Activated B cell treated with CpG ODN at 0.5 μM for 24 hours (primary cell): ENCODE measurements around the gene PRPF31. TPM values are rescaled to one million over a fixed set of nuclear protein-coding genes. Genes with fewer than 3 reads are reported as not detected.

ENCODE experiments used
- ATAC-seq: fragments of 200-7000 bp; cut with Tn5 transposase; one replicate; pipeline ENCODE4 v1.10.0; 2021; ENCODE audit warnings: low read depth, mild to moderate bottlenecking, moderate library complexity
- CTCF ChIA-PET: fragments of 350-600 bp; sonication (Branson Sonifier 250); formaldehyde crosslinking; loops from one replicate; lab custom pipeline; 2021; ENCODE audit warnings: antibody characterized with exemption; lab: Charles Lee
- POLR2A ChIA-PET: fragments of 350-600 bp; sonication (Branson Sonifier 250); formaldehyde crosslinking; loops from one replicate; lab custom pipeline; 2021; ENCODE audit warnings: antibody characterized with exemption; lab: Charles Lee
- DNase-seq: peaks from one replicate; pipeline ENCODE4 v3.0.0; 2022
- H3K27ac Mint-ChIP-seq: one replicate; pipeline ENCODE4 v1.8.0; 2020; ENCODE audit warnings: mixed read lengths
- H3K27me3 Mint-ChIP-seq: one replicate; pipeline ENCODE4 v1.8.0; 2021; ENCODE audit warnings: mixed read lengths
- H3K36me3 Mint-ChIP-seq: one replicate; pipeline ENCODE4 v1.8.0; 2021; ENCODE audit warnings: low read depth, mixed read lengths
- H3K4me1 Mint-ChIP-seq: one replicate; pipeline ENCODE4 v1.8.0; 2021; ENCODE audit warnings: mixed read lengths
- H3K4me3 Mint-ChIP-seq: one replicate; pipeline ENCODE4 v1.8.0; 2020; ENCODE audit warnings: mild to moderate bottlenecking, mixed read lengths
- H3K9me3 Mint-ChIP-seq: one replicate; pipeline ENCODE4 v1.8.0; 2020; ENCODE audit warnings: mixed read lengths
- intact Hi-C: fragments of 100-400 bp; cut with micrococcal nuclease; formaldehyde crosslinking; loops from one replicate; pipeline ENCODE4 v1.15.1; 2024
- total RNA-seq: library from RNA; stranded (reverse); gene quantifications from 2 replicates; pipeline ENCODE4 v1.2.3, GENCODE V29; 2022
- TF ChIP-seq, protein P1 (sequence below): fragments of 200-600 bp; IDR thresholded peaks from one replicate; pipeline ENCODE4 v1.8.0; 2022; ENCODE audit warnings: antibody characterized with exemption, mild to moderate bottlenecking

Gene PRPF31
- total RNA-seq, 1 donor from 2014 or later: 78.9 TPM

GRCh38 chr19:54142166-54142780, 26.7 kb downstream of the PRPF31 start:
- peaks cover 75% of the 10 kb centered on the region for H3K36me3 Mint-ChIP-seq
- intact Hi-C loops: no loop called here
- TF ChIP-seq, protein P1, sequence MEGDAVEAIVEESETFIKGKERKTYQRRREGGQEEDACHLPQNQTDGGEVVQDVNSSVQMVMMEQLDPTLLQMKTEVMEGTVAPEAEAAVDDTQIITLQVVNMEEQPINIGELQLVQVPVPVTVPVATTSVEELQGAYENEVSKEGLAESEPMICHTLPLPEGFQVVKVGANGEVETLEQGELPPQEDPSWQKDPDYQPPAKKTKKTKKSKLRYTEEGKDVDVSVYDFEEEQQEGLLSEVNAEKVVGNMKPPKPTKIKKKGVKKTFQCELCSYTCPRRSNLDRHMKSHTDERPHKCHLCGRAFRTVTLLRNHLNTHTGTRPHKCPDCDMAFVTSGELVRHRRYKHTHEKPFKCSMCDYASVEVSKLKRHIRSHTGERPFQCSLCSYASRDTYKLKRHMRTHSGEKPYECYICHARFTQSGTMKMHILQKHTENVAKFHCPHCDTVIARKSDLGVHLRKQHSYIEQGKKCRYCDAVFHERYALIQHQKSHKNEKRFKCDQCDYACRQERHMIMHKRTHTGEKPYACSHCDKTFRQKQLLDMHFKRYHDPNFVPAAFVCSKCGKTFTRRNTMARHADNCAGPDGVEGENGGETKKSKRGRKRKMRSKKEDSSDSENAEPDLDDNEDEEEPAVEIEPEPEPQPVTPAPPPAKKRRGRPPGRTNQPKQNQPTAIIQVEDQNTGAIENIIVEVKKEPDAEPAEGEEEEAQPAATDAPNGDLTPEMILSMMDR: no peak
- POLR2A ChIA-PET: interaction anchor here (0.6 kb wide), 1 partner anchor 15 kb away, joined by 3 read pairs; no protein-coding TSS in a partner anchor
- no peak overlapping the region for H3K4me3 Mint-ChIP-seq
- CTCF ChIA-PET: interaction anchor here (1.0 kb wide), 1 partner anchor 17 kb away, joined by 3 read pairs; the partner anchor contains the start of gene LENG1
- no peaks in the 10 kb centered on the region for H3K9me3 Mint-ChIP-seq
- no peaks in the 10 kb centered on the region for H3K27me3 Mint-ChIP-seq
- no peak overlapping the region for H3K27ac Mint-ChIP-seq
- DNase-seq (no peak), ATAC-seq (no peak)
- H3K4me1 Mint-ChIP-seq: peaks cover 38% of the 10 kb centered on the region

DNA sequence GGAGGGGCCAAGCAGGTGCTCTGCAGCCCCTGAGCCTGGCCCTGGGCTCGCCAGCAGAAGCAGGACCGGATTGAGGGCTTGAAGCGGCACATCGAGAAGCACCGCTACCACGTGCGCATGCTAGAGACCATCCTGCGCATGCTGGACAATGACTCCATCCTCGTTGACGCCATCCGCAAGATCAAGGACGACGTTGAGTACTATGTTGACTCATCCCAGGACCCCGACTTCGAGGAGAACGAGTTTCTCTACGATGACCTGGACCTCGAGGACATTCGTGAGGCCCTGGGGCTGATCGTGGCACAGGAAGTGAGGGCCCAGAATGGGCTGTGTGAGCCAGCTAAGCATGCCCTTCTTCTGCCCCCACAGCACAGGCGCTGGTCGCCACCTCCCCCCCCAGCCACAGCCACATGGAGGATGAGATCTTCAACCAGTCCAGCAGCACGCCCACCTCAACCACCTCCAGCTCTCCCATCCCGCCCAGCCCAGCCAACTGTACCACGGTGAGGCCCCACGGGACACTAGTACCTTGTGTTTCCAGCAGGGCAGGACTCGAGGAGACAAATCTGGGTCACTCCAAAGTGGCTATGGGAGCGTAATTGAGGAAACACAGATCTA, 30.1 kb downstream of the PRPF31 start:
- H3K4me1 Mint-ChIP-seq: peaks cover 12% of the 10 kb centered on the region

DNA sequence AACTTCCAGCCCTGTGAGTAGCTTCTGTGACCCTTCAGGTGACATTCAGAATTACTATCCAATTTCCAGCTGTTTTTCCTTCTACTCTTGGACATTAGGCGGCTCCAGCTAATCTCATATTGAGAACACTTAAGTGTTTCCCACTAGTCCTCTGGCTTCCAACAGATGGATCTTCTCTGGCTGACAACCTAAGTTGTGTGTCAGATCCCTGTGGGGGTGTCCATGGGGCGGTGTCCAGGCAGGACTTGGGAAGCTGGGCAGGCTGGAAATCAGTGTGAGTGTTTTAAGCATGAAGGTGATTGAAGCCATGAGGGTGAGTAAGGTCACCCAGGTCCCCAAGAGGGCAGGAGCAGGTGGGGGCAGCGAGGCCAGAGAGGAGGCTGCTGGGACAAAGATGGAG, 32.1 kb downstream of the PRPF31 start:
- no peaks in the 10 kb centered on the region for H3K9me3 Mint-ChIP-seq
- H3K4me1 Mint-ChIP-seq: peaks cover 1% of the 10 kb centered on the region
- ATAC-seq (no peak), DNase-seq (no peak)
- TF ChIP-seq, protein P1: no peak
- POLR2A ChIA-PET: interaction anchor here (0.7 kb wide), 1 partner anchor 11 kb away, joined by 3 read pairs; no protein-coding TSS in a partner anchor
- peaks cover 92% of the 10 kb centered on the region for H3K36me3 Mint-ChIP-seq
- CTCF ChIA-PET: no interaction called here
- H3K27me3 Mint-ChIP-seq: no peaks in the 10 kb centered on the region
- H3K27ac Mint-ChIP-seq: no peak overlapping the region
- no peak overlapping the region for H3K4me3 Mint-ChIP-seq
- intact Hi-C loops: no loop called here

More for the DNA sequence above, 30.1 kb downstream of the PRPF31 start:
- DNase-seq (no peak), ATAC-seq (no peak)
- H3K27me3 Mint-ChIP-seq: no peaks in the 10 kb centered on the region
- ChIA-PET POLR2A (no interaction called here), CTCF (no interaction called here)
- intact Hi-C loops: no loop called here
- TF ChIP-seq, protein P1: no peak
- H3K4me3 Mint-ChIP-seq: no peak overlapping the region
- no peak overlapping the region for H3K27ac Mint-ChIP-seq
- no peaks in the 10 kb centered on the region for H3K9me3 Mint-ChIP-seq
- H3K36me3 Mint-ChIP-seq: peaks cover 81% of the 10 kb centered on the region

DNA sequence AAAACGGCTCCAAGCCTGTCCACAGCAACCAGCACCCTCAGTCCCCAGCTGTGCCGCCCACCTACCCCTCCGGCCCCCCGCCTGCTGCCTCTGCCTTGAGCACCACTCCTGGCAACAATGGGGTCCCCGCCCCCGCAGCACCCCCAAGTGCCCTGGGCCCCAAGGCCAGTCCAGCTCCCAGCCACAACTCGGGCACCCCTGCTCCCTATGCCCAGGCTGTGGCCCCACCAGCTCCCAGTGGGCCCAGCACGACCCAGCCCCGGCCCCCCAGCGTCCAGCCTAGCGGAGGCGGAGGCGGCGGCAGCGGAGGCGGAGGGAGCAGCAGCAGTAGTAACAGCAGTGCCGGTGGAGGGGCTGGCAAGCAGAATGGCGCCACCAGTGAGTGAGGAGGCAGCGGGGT, 32.6 kb downstream of the PRPF31 start:
- Mint-ChIP-seq H3K27ac (no peak overlapping the region), H3K4me3 (no peak overlapping the region), H3K27me3 (no peaks in the 10 kb centered on the region), H3K4me1 (peaks cover 1% of the 10 kb centered on the region), H3K9me3 (no peaks in the 10 kb centered on the region), H3K36me3 (peaks cover 90% of the 10 kb centered on the region)
- no peak for DNase-seq
- intact Hi-C loops: no loop called here
- no peak for ATAC-seq
- ChIA-PET POLR2A (interaction anchor here (0.7 kb wide), 1 partner anchor 11 kb away, joined by 3 read pairs; no protein-coding TSS in a partner anchor), CTCF (no interaction called here)
- TF ChIP-seq, protein P1: no peak

GRCh38 chr19:54149021-54149812, 33.7 kb downstream of the PRPF31 start:
- intact Hi-C loops: no loop called here
- Mint-ChIP-seq H3K36me3 (peaks cover 90% of the 10 kb centered on the region), H3K9me3 (no peaks in the 10 kb centered on the region), H3K4me1 (peaks cover 1% of the 10 kb centered on the region), H3K27me3 (no peaks in the 10 kb centered on the region), H3K27ac (no peak overlapping the region), H3K4me3 (no peak overlapping the region)
- CTCF ChIA-PET: no interaction called here
- TF ChIP-seq, protein P1: no peak
- no peak for DNase-seq
- ATAC-seq: no peak
- POLR2A ChIA-PET: interaction anchor here (1.3 to 2.6 kb wide), 2 partner anchors 12 to 40 kb away, joined by 3 to 17 read pairs; partner anchors contain the start of genes CNOT3 and MBOAT7
